GM19395 (cell line): ENCODE measurements around the gene ABCA10.
A peak's percentile ranks its signal among the peaks of the same experiment; 100 is the strongest.
"Not testable (repeated sequence)": the region's sequence is repeated elsewhere in the genome, so short reads cannot be mapped to it uniquely, and the experiment has no call there.

Experiments
- ATAC-seq: cut with Tn5 transposase; IDR thresholded peaks from one replicate; pipeline ENCODE4 v1.9.1; 2021; ENCODE audit warnings: mild to moderate bottlenecking, moderate library complexity; ENCODE audit not compliant: unreplicated experiment

The ABCA10 gene

GRCh38 chr17:69228018-69228417 is 606 bp downstream of the ABCA10 start:
- no peak for ATAC-seq

DNA sequence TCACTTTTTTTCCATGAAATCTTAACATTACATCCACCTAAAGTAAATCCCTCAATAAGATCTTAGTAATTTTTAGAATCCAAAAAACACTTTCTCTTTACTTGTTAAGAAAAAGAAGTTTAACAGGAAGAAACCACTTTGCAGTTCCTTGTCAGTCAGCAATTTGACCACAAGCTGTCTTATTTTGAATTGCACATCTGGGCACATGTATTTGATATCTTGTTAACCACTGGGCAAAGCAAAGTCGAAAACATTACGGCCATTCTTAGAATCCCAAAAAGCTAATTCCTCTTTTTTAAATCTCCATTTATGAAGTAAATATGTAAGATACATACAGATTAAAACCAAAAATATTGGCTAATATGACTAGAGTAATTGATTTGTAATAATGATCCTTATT is 1.1 kb downstream of the ABCA10 start:
- ATAC-seq, result no peak

DNA sequence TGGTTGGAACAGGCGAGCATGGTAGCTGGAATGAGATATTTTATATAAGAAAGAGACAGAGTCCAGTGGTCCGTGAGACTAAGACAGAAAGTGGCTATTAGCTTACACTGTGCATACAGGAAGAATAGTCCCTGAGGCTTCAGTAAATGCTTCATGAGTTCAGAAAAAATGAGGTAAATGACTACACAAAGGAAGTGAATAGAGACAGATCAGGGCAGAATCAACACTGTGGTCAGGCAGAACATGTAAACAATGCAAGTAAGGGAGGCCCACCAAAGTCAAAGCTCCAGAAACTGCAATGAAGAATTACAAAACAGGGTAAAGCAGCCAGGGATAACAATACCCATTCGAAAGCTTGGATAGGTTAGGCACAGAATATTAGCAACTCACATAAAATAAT is 4.8 kb downstream of the ABCA10 start:
- peak; percentile 99 for ATAC-seq

- no peak for ATAC-seq
Observed at GRCh38 chr17:69222707-69223258, 5.8 kb downstream of the ABCA10 start.

DNA sequence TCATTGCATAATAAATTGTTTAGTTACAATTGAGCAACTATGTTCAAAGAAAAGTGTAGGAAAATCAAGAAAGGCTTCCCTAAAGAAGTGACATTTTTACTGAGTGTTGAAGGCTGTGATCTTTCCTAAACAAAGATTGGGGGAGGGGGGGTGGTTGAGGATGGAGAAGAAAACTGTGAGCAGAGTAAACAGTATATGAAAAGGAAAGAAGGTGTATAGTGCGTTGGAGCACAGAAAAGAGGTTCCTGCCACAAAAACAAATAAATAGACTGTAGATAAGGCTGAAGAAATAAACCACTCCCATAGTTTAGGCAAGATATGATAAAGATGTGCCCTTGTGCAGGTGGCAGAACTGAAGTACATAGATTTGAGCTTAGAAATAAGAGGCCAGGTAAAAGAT is 8.5 kb downstream of the ABCA10 start:
- no peak for ATAC-seq

DNA sequence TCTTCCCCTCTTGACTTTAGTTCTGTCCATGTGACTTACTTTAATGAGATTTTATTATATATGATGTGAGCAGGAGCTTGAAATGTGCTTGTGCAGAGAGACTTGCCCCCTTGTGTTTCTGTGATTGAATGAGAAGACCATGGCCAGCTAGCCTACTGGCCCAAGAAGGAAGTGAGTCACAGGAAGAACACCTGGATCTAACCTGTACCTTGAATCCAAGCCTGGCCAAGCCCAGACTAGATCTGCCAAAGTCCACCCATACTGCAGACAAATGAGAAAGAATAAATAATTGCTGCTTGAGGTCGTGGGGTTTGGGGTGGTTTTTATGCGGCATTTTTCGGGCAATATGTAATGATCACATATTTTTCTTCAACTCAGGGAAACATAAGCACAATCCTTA is 9.6 kb downstream of the ABCA10 start:
- no peak for ATAC-seq

DNA sequence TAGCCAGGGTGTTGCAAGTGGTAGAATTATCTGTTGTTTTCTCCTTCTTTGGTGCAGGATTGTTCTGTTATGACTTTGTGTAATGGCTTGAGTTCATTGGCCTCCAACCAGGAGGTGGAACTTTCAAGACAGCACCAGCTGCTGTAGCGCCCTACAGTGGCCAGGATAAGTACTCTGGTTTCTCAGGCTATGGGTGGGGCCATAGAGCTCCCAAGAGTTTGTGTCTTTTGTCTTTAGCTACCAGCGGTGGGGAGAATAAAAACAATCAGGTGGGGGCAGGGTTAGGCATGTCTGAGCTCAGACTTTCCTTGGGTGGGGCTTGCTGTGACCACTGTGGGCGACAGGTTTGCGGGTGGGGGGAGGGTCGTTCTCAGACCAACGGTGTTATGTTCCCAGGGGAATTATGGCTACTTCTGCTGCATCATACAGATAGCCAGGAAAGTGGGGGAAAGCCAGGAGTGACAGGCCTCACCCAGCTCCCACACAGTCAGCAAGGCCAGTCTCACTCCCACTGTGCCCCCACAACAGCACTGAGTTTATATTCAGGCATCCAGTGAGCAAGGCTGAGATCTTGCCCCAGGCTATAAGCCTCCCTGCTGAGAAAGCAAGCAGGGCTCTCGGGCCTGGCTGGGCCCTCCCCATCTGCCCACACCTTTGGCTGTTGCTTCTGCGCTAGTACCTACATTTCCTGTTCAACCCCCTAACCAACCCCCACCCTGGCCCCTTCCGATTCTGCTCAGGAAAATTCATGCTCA is 15.4 kb downstream of the ABCA10 start:
- ATAC-seq, result no peak

DNA sequence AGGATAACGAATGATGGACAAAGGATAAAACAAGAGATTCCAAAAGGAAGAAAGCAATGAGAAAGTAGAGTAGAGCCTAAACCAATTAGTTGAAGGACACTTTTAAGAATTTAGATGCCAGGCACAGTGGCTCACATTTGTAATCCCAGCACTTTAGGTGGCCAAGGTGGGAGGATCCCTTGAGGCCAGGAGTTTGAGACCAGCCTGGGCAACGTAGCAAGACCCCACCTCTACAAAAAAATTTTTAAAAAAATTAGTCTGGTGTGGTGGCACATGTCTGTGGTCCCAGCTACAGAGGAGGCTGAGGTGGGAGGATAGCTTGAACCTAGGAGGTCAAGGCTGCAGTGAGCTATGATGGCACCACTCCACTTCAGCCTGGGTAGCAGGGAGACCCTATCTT is 20.0 kb downstream of the ABCA10 start:
- no peak for ATAC-seq

DNA sequence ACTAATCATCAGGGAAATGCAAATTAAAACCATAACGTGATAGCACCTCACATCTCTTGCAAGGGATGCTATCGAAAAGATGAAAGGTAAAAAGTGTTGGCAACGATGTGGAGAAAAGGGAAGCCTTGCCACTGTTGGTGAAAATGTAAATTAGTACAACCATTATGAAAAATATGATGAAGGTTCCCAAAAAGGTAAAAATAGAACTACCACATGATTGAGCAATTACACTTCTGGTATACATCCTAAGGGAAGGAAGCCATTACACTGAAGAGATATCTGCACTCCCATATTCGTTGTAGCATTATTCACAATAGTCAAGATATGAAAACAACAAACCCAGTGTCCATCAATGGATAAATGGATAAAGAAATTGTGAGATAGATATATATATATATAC is 21.5 kb downstream of the ABCA10 start:
- no peak for ATAC-seq

GRCh38 chr17:69198238-69198637 is 30.4 kb downstream of the ABCA10 start:
- ATAC-seq, result no peak

DNA sequence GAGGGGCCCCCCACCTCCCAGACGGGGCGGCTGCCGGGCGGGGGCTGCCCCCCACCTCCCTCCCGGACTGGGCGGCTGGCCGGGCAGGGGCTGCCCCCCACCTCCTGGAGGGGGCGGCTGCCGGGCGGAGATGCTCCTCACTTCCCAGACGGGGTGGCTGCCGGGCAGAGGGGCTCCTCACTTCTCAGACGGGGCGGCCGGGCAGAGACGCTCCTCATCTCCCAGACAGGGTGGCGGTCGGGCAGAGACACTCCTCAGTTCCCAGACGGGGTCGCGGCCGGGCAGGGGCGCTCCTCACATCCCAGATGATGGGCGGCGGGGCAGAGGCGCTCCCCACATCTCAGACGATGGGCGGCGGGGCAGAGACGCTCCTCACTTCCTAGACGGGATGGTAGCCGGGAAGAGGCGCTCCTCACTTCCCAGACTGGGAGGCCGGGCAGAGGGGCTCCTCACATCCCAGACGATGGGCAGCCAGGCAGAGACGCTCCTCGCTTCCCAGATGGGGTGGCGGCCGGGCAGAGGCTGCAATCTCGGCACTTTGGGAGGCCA is 32.4 kb downstream of the ABCA10 start:
- ATAC-seq, result not testable (repeated sequence)

DNA sequence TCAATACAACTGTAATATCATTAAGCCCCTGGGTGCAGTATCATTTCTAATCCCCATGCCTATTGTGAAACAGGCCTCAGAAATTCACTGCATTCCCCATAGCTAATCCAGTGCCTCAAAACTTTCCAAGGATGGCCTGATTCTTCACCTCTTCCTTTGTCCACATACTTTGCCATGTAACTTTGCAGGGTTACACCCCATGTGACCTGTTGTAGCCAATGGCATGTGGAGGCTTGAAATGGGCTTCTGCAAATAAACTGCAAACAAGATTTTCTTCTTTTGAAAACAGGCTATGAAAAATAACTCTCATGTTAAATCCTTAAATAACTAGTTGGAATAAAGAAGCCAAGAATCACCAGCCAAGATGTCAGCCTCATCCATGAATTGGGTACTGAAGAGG is 35.9 kb downstream of the ABCA10 start:
- ATAC-seq, result no peak

DNA sequence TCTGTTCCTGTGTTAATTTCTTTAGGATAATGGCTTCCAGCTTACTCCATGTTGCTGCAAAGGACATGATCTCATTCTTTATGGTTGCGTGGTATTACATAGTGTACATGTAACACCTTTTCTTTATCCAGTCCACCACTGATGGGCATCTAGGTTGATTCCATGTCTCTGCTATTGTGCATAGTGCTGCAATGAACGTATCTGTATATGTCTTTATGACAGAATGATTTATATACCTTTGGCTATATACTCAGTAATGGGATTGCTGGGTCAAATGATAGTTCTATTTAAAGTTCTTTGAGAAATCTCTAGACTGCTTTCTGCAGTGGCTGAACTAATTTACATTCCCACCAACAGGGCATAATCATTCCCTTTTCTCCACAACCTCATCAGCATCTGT is 39.8 kb downstream of the ABCA10 start:
- ATAC-seq, result no peak

GRCh38 chr17:69188064-69188463 is 40.6 kb downstream of the ABCA10 start:
- ATAC-seq, result no peak

- no peak for ATAC-seq
Observed at GRCh38 chr17:69187294-69187693, 41.3 kb downstream of the ABCA10 start.

DNA sequence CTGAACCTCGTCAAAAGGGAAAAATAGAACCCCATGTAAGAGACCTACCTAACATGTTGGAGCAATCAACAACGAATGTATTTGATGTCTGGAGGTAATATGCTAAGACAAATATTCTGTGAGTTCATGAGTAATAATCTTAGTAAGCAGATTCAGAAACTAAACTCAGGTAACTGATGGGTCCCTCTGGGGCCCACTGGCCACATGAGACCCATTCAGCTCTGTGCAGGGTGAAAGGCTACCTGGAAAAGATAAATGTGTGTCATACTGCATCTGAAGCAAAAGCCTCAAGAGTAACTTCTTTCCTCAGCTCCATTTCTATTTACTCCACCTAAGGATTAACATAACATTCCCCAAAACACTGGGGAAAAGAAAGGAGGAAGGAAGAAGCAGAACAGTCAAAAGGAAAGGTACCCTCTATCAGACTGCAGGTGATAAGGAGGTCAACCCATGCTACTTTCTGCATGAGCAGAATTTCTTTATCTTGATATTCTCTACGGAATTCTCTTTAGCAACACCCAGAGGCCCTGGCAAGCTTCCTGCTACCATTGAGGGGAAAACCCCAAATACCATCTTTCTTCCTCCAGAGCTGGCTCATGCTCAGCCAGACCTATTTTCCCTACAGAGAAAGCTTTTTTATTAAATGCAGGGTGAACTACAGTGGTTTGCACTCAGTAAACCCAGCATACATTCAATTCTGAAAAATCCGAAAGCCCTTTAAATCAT is 49.2 kb downstream of the ABCA10 start:
- ATAC-seq, result no peak

- no peak for ATAC-seq
Observed at GRCh38 chr17:69176457-69176795, 52.2 kb downstream of the ABCA10 start.

GRCh38 chr17:69175625-69176456 is 52.8 kb downstream of the ABCA10 start:
- ATAC-seq, result no peak

DNA sequence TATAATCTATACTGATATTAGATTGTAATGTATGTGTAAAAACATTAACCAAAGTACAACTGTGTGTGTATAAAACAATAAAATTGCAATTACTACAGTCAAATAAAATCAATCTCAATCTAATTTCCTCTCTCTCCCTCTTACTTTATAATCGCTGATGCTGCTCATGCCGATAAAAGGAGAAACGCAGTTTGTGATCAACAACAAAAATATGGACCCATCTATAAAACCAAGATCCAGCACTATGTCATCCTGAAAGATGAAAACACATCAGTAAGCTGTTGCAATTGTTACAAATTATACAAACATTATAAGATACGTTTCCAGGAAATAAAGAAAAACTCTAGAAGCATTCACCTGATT is 53.4 kb downstream of the ABCA10 start:
- ATAC-seq, result no peak

DNA sequence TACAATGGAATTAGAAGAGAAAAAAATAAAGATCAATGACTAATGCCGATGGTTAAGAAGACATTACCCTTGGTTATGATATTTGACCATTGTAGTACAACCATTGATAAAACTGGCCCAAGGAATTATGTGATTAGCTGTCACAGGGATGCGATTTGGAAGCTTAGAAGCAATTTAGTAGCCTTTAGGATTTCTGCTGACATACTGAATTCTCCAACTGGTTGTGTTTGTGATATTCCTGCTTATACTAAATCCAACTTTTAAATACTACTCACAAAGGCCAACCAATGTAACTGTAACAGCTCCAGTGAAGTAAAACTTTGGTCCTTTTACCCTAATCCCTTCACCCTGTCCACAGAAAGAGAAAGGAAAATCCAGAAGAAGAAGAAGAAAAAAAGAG is 55.5 kb downstream of the ABCA10 start:
- no peak for ATAC-seq

DNA sequence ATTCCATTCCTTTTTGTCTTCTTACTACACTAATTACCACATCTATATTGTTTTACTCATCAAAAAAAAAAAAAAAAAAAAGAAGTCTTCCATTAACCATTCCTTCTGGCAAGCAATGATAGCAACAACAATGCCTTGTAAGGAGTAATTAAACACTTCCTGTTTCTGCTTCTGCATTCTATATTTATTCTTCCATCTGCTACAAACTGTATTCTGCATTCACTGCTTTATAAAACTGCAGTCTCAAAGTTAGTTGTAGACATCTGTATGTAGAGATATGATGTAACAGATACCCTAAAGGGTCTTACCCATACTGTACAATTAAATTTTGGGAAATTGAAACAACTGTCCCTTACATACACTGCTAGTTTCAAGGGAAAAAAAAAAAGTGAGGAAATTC is 58.2 kb downstream of the ABCA10 start:
- ATAC-seq, result no peak
